Naive thymus-derived CD4-positive, alpha-beta T cell (primary cell): Measurements from ENCODE around the gene VMO1. TPM values are rescaled to one million over a fixed set of nuclear protein-coding genes. Genes with fewer than 3 reads are reported as not detected.
A peak's percentile ranks its signal among the peaks of the same experiment; 100 is the strongest.

Source experiments
- ATAC-seq: fragments of 150-1000 bp; cut with Tn5 transposase; 2 replicates; pipeline ENCODE4 v1.10.0; 2021; ENCODE audit warnings: mild to moderate bottlenecking, moderate library complexity
- CTCF ChIA-PET: fragments of 350-600 bp; sonication (Branson Sonifier 250); formaldehyde crosslinking; loops from one replicate; lab custom pipeline; 2021; ENCODE audit warnings: antibody characterized with exemption; lab: Charles Lee
- POLR2A ChIA-PET: fragments of 350-600 bp; sonication (Branson Sonifier 250); formaldehyde crosslinking; loops from one replicate; lab custom pipeline; 2021; ENCODE audit warnings: antibody characterized with exemption, inconsistent platforms; lab: Charles Lee
- DNase-seq, 9 donors: peaks; one replicate each; pipeline versions ENCODE4 v3.0.0 to v3.0.0-alpha.2; 2020 to 2022; ENCODE audit warnings: mixed read lengths in 1 of 9
- H3K27ac ChIP-seq: one replicate; pipeline ENCODE4 v1.7.0; 2013; ENCODE audit warnings: mild to moderate bottlenecking, low read depth, low read length, moderate library complexity
- H3K27me3 ChIP-seq, 2 donors: one replicate each; pipeline ENCODE4 v1.7.0; 2013; ENCODE audit warnings: low read length in 2 of 2, mild to moderate bottlenecking in 2 of 2, moderate library complexity in 2 of 2; ENCODE audit not compliant: control insufficient read depth in 2 of 2, insufficient read depth in 2 of 2
- H3K36me3 ChIP-seq, 3 experiments: 1 replicate in 2 of 3; 2 replicates in 1 of 3; pipeline ENCODE4 v1.7.0; 2013; ENCODE audit warnings: low read length in 3 of 3, mild to moderate bottlenecking in 3 of 3, moderate library complexity in 1 of 3; ENCODE audit not compliant: insufficient read depth in 3 of 3, control insufficient read depth in 2 of 3
- H3K4me1 ChIP-seq, 2 donors: one replicate each; pipeline ENCODE4 v1.7.0; 2013; ENCODE audit warnings: low read length in 2 of 2, mild to moderate bottlenecking in 2 of 2, moderate library complexity in 1 of 2; ENCODE audit not compliant: control insufficient read depth in 2 of 2, insufficient read depth in 2 of 2
- H3K4me3 ChIP-seq: 2 replicates; pipeline ENCODE4 v1.7.0; 2013; ENCODE audit warnings: mild to moderate bottlenecking, low read length
- H3K9me3 ChIP-seq, 3 experiments: 1 replicate in 2 of 3; 2 replicates in 1 of 3; pipeline ENCODE4 v1.7.0; 2013; ENCODE audit warnings: low read length in 3 of 3; ENCODE audit not compliant: control insufficient read depth in 2 of 3
- H3K27ac Mint-ChIP-seq, 9 donors: one replicate each; pipeline ENCODE4 v1.8.0; 2020 to 2022; ENCODE audit warnings: mixed read lengths in 9 of 9, mild to moderate bottlenecking in 8 of 9, moderate library complexity in 5 of 9, inconsistent platforms in 2 of 9
- H3K27me3 Mint-ChIP-seq, 5 donors: one replicate each; pipeline ENCODE4 v1.8.0; 2021 to 2022; ENCODE audit warnings: mixed read lengths in 5 of 5, mild to moderate bottlenecking in 1 of 5
- H3K36me3 Mint-ChIP-seq, 5 donors: one replicate each; pipeline ENCODE4 v1.8.0; 2020 to 2022; ENCODE audit warnings: mixed read lengths in 5 of 5, mild to moderate bottlenecking in 3 of 5, inconsistent platforms in 1 of 5
- H3K4me1 Mint-ChIP-seq, 7 donors: one replicate each; pipeline ENCODE4 v1.8.0; 2020 to 2022; ENCODE audit warnings: mixed read lengths in 7 of 7, mild to moderate bottlenecking in 3 of 7, inconsistent platforms in 1 of 7
- H3K4me3 Mint-ChIP-seq, 10 donors: one replicate each; pipeline ENCODE4 v1.8.0; 2020 to 2022; ENCODE audit warnings: mild to moderate bottlenecking in 10 of 10, mixed read lengths in 10 of 10, moderate library complexity in 6 of 10, inconsistent platforms in 2 of 10
- H3K9me3 Mint-ChIP-seq, 11 donors: one replicate each; pipeline ENCODE4 v1.8.0; 2020 to 2022; ENCODE audit warnings: mixed read lengths in 11 of 11, mild to moderate bottlenecking in 4 of 11, inconsistent platforms in 1 of 11, moderate library complexity in 1 of 11
- intact Hi-C, 2 donors: fragments of 100-400 bp; cut with micrococcal nuclease; formaldehyde crosslinking; loops; one replicate each; pipeline ENCODE4 v1.15.1; 2023
- polyA plus RNA-seq, 2 donors: library from polyadenylated mRNA; unstranded; fragments of 300-500 nt; fragmentation: Illumina TruSeq; gene quantifications; one replicate each; pipeline ENCODE4 v1.2.3, GENCODE V29; 2021
- total RNA-seq, 6 experiments: library from RNA in 5 of 6; stranded (reverse) in 5 of 6; gene quantifications; 1 replicate in 5 of 6; 2 replicates in 1 of 6; pipeline ENCODE4 v1.2.3 and lab custom pipeline; 2021 to 2026

VMO1 gene
- total and polyA plus RNA-seq, 7 experiments from 2014 or later, result 0.66 to 3.0 TPM; not detected in 5

DNA sequence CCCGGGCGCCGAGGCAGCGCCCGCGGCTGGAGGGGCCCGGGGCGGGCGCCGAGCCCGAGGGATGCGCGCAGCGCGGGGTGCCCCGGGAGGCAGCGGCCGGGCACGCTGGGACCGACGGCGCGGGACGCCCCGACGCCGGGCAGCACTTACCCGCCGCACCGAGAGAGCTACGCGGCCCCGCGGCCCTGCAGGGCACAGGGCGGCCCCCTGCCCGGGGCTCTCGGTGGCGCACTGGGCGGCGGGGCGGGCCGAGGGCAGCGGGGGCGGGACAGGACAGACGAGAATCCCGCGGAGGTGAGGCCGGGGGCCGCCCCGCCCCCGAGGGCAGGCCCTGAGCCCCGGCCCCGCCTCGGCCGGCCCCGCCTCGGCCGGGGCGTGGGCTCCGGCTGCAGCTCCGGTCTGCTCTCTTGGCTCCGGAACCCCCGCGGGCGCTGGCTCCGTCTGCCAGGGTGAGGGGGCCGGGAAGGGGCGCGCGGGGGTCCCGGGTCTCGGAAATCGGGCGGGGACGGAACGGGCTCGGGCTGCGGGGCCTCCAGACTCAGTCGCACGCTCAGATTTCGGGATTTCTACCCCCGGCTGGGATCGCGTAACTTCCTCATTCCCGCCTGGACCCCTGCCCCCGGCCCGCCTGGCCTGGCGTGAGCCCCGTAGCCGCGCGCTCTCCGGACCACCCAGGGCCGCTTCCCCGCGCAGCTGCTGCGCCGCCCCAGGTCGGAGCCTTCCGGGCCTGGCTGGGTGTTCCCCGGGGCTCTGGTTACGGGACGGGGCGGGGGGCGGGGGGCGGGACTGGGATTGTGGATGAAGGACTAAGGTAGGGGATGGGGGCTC is 20.8 kb upstream of the VMO1 start, which contains the start of gene PLD2:
TSS of gene PLD2 (plus strand) at position 376 of the 828 bp plus-strand sequence. CDS start 621 bp downstream, outside the sequence.
- Mint-ChIP-seq H3K4me1 (peaks cover 7 to 23% (median 19%) of the 10 kb centered on the region in 7 donors), H3K9me3 (no peaks in the 10 kb centered on the region), H3K4me3 (peak within 1 kb of the TSS; percentile 71 to 88 (median 80)), H3K27me3 (peaks cover 0 to 7% (median 0%) of the 10 kb centered on the region in 5 donors), H3K27ac (peak within 1 kb of the TSS in 7 of 9 donors; percentile 48 to 78 (median 62)), H3K36me3 (peaks cover 0 to 11% (median 5%) of the 10 kb centered on the region in 5 donors)
- Histone ChIP-seq H3K4me3 (peak within 1 kb of the TSS; percentile 47), H3K36me3 (peaks cover 0 to 6% (median 0%) of the 10 kb centered on the region in 3 experiments), H3K27ac (peak within 1 kb of the TSS; percentile 79), H3K9me3 (no peaks in the 10 kb centered on the region), H3K27me3 (no peaks in the 10 kb centered on the region), H3K4me1 (peaks cover 0 to 5% of the 10 kb centered on the region in 2 donors)
- POLR2A ChIA-PET, result interaction anchor here (0.6 to 3.3 kb wide), 9 partner anchors 10 to 136 kb away, joined by 3 to 16 read pairs (median 5); partner anchors contain the start of genes ARRB2, MED11, PELP1 and PSMB6
- peak; percentile 100 for ATAC-seq
- peak; percentile 71 to 95 (median 80) for DNase-seq
- intact Hi-C loops, result loop anchor here (1.0 to 5.0 kb wide), 7 partner anchors 11 to 97 kb away; partner anchors contain the start of genes MED11 (in 2 of the 2), MINK1 (in 2 of the 2), PSMB6 (in 2 of the 2) and ARRB2 (in 1 of the 2)
- CTCF ChIA-PET, result no interaction called here

GRCh38 chr17:4806456-4806776 is 20.3 kb upstream of the VMO1 start:
- DNase-seq, result no peak
- peak overlapping the region; percentile 71 to 85 (median 79) for H3K4me3 Mint-ChIP-seq
- H3K36me3 Mint-ChIP-seq, result peaks cover 0 to 11% (median 5%) of the 10 kb centered on the region in 5 donors
- intact Hi-C loops, result loop anchor here (2.0 to 5.0 kb wide), 2 partner anchors 81 to 82 kb away; no protein-coding TSS in a partner anchor
- Histone ChIP-seq H3K36me3 (peaks cover 0 to 6% (median 0%) of the 10 kb centered on the region in 3 experiments), H3K27me3 (no peaks in the 10 kb centered on the region), H3K4me1 (peaks cover 0 to 5% of the 10 kb centered on the region in 2 donors), H3K27ac (peak overlapping the region; percentile 53), H3K9me3 (no peaks in the 10 kb centered on the region), H3K4me3 (peak overlapping the region; percentile 21)
- ChIA-PET POLR2A (interaction anchor here (0.6 to 3.3 kb wide), 9 partner anchors 10 to 137 kb away, joined by 3 to 16 read pairs (median 5); partner anchors contain the start of genes ARRB2, MED11, PELP1 and PSMB6), CTCF (no interaction called here)
- H3K4me1 Mint-ChIP-seq, result peaks cover 7 to 23% (median 19%) of the 10 kb centered on the region in 7 donors
- peaks cover 0 to 7% (median 0%) of the 10 kb centered on the region in 5 donors for H3K27me3 Mint-ChIP-seq
- no peaks in the 10 kb centered on the region for H3K9me3 Mint-ChIP-seq
- peak overlapping the region in 4 of 9 donors; percentile 39 to 65 (median 55) for H3K27ac Mint-ChIP-seq
- no peak for ATAC-seq

GRCh38 chr17:4802228-4802627 is 16.1 kb upstream of the VMO1 start, which contains the start of gene C17orf114:
Gene C17orf114 (minus strand): TSS chr17:4802328.
- Mint-ChIP-seq H3K27me3 (peaks cover 0 to 7% (median 0%) of the 10 kb centered on the region in 5 donors), H3K4me3 (no peak within 1 kb of the TSS), H3K4me1 (peaks cover 0 to 10% (median 7%) of the 10 kb centered on the region in 7 donors), H3K9me3 (no peaks in the 10 kb centered on the region), H3K36me3 (peaks cover 0 to 13% (median 4%) of the 10 kb centered on the region in 5 donors), H3K27ac (no peak within 1 kb of the TSS)
- ChIA-PET POLR2A (no interaction called here), CTCF (no interaction called here)
- no peak for DNase-seq
- H3K27me3 ChIP-seq, result no peaks in the 10 kb centered on the region
- H3K36me3 ChIP-seq, result peaks cover 0 to 18% (median 0%) of the 10 kb centered on the region in 3 experiments
- H3K4me3 ChIP-seq, result no peak within 1 kb of the TSS
- no peaks in the 10 kb centered on the region for H3K9me3 ChIP-seq
- no peak for ATAC-seq
- intact Hi-C loops, result no loop called here
- H3K27ac ChIP-seq, result no peak within 1 kb of the TSS
- H3K4me1 ChIP-seq, result peaks cover 0 to 5% of the 10 kb centered on the region in 2 donors

DNA sequence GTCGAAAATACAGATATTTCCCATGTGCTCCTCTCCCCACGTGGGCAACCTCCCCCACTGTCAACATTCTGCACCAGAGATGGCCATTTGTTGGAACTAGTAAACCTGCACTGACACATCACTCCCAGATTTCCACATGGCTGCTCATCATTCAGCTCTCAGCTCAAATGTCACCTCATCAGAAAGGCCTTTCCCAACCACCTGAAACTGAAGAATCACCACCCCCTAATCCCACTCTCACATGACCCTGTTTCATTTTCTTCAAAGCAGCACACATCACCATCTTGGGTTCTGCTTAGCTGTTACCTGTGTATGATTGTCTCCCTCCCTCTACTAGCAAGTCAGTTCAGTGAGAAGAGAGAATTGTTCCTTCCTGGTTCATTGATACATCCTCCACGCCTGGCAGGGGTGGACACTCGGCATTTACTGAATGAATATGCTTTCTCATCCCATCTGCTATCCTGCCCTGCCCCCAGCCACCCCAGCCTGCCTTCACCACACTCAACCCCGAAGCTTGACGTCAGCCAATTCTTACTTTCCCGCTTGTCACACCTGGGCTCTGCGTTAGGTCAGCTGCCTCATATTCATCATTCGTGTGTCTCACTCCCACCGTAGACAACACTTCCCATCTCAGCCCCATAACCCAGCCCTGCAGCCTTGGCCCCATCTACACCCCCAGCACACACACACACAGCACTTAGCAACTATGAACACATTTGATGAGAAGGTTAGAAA is 14.5 kb upstream of the VMO1 start:
- Histone ChIP-seq H3K27me3 (no peaks in the 10 kb centered on the region), H3K4me1 (peaks cover 7% of the 10 kb centered on the region in 2 donors), H3K4me3 (no peak overlapping the region), H3K9me3 (no peaks in the 10 kb centered on the region), H3K36me3 (peaks cover 0 to 19% (median 0%) of the 10 kb centered on the region in 3 experiments), H3K27ac (no peak overlapping the region)
- H3K4me1 Mint-ChIP-seq, result peaks cover 11 to 14% (median 12%) of the 10 kb centered on the region in 7 donors
- no peak for ATAC-seq
- DNase-seq, result no peak
- peaks cover 0 to 15% (median 4%) of the 10 kb centered on the region in 5 donors for H3K36me3 Mint-ChIP-seq
- peak overlapping the region in 2 of 9 donors; percentile 25 to 34 for H3K27ac Mint-ChIP-seq
- H3K9me3 Mint-ChIP-seq, result no peaks in the 10 kb centered on the region
- CTCF ChIA-PET, result no interaction called here
- H3K4me3 Mint-ChIP-seq, result peak overlapping the region in 1 of 10 donors; percentile 23
- H3K27me3 Mint-ChIP-seq, result peaks cover 0 to 2% (median 0%) of the 10 kb centered on the region in 5 donors
- intact Hi-C loops, result no loop called here
- POLR2A ChIA-PET, result interaction anchor here (1.0 kb wide), 1 partner anchor 10 kb away, joined by 3 read pairs; no protein-coding TSS in a partner anchor

DNA sequence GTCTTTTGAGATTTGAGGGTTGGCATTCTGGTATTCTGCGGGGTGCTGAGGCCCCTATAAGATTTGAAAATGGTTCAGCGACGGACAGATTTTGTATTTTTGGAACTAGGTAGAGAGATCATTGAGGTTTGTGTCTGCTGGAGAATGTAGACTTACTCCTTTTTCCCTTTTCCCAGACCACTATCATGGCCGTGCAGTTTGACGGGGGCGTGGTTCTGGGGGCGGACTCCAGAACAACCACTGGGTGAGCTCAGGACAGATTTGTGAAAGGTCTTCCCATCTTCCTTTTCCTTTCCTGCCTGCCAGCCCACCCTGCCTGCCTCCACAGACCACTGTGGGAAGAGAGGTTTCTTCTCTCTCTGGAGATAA is 10.4 kb upstream of the VMO1 start:
- peak in 1 of 9 donors; percentile 43 for DNase-seq
- peaks cover 12 to 14% (median 13%) of the 10 kb centered on the region in 7 donors for H3K4me1 Mint-ChIP-seq
- no peak for ATAC-seq
- H3K27ac Mint-ChIP-seq, result peak overlapping the region; percentile 90 to 99 (median 96)
- Histone ChIP-seq H3K4me3 (peak overlapping the region; percentile 76), H3K27me3 (no peaks in the 10 kb centered on the region), H3K9me3 (no peaks in the 10 kb centered on the region), H3K27ac (peak overlapping the region; percentile 84), H3K36me3 (peaks cover 0 to 19% (median 0%) of the 10 kb centered on the region in 3 experiments), H3K4me1 (peaks cover 7% of the 10 kb centered on the region in 2 donors)
- H3K36me3 Mint-ChIP-seq, result peaks cover 0 to 15% (median 4%) of the 10 kb centered on the region in 5 donors
- ChIA-PET CTCF (interaction anchor here (0.6 kb wide), 1 partner anchor 87 kb away, joined by 3 read pairs; no protein-coding TSS in a partner anchor), POLR2A (interaction anchor here (0.9 to 2.7 kb wide), 9 partner anchors 10 to 171 kb away, joined by 3 to 16 read pairs (median 3); partner anchors contain the start of genes ARRB2, PLD2, RNF167 and SLC25A11)
- no peaks in the 10 kb centered on the region for H3K9me3 Mint-ChIP-seq
- peaks cover 0 to 6% (median 0%) of the 10 kb centered on the region in 5 donors for H3K27me3 Mint-ChIP-seq
- intact Hi-C loops, result loop anchor here (1.0 to 2.0 kb wide), 6 partner anchors 11 to 430 kb away; partner anchors contain the start of genes MED11 (in 2 of the 2), MINK1 (in 2 of the 2), PLD2 (in 2 of the 2) and ARRB2 (in 1 of the 2)
- H3K4me3 Mint-ChIP-seq, result peak overlapping the region; percentile 96 to 100 (median 99)
